GM23338 (cell line): Measurements from ENCODE around the gene TSC22D3. TPM values are rescaled to one million over a fixed set of nuclear protein-coding genes. Genes with fewer than 3 reads are reported as not detected.

ENCODE experiments used
- ATAC-seq: fragments of 200-7000 bp; cut with Tn5 transposase; 3 replicates; pipeline ENCODE4 v1.9.1; 2020
- DNase-seq: peaks from one replicate; pipeline ENCODE4 v3.0.0-alpha.2; 2015; ENCODE audit warnings: low spot score
- H2AFZ ChIP-seq: fragments of 200-600 bp; sonication (generic); 2 replicates; pipeline ENCODE4 v1.8.0; 2016; ENCODE audit warnings: antibody characterized with exemption, mild to moderate bottlenecking, moderate library complexity
- H3F3A ChIP-seq: fragments of 200-600 bp; sonication (generic); replicated peaks from 2 replicates; pipeline ENCODE4 v1.8.0; 2017; ENCODE audit warnings: antibody characterized with exemption, mixed run types, low read depth
- H3K27ac ChIP-seq: fragments of 200-600 bp; sonication (generic); 2 replicates; pipeline ENCODE4 v1.6.1; 2016; ENCODE audit warnings: low read depth
- H3K27me3 ChIP-seq: fragments of 200-600 bp; sonication (generic); 2 replicates; pipeline ENCODE4 v1.8.0; 2016; ENCODE audit warnings: mild to moderate bottlenecking, mixed run types, moderate library complexity; ENCODE audit not compliant: insufficient read depth
- H3K36me3 ChIP-seq: fragments of 200-600 bp; sonication (generic); 2 replicates; pipeline ENCODE4 v1.8.0; 2016; ENCODE audit warnings: mild to moderate bottlenecking; ENCODE audit not compliant: insufficient read depth
- H3K4me1 ChIP-seq: fragments of 200-600 bp; sonication (generic); 2 replicates; pipeline ENCODE4 v1.8.0; 2016; ENCODE audit warnings: mild to moderate bottlenecking, moderate library complexity; ENCODE audit not compliant: insufficient read depth
- H3K4me2 ChIP-seq: fragments of 200-600 bp; sonication (generic); 2 replicates; pipeline ENCODE4 v1.7.1; 2017; ENCODE audit warnings: mixed run types
- H3K4me3 ChIP-seq: fragments of 200-600 bp; sonication (generic); 2 replicates; pipeline ENCODE4 v1.6.1; 2016; ENCODE audit warnings: mixed run types
- H3K79me2 ChIP-seq: fragments of 200-600 bp; sonication (generic); replicated peaks from 2 replicates; pipeline ENCODE4 v1.8.0; 2017; ENCODE audit warnings: mild to moderate bottlenecking; ENCODE audit not compliant: insufficient read depth
- H3K9me2 ChIP-seq: fragments of 200-600 bp; sonication (generic); 2 replicates; pipeline ENCODE4 v1.8.0; 2017; ENCODE audit not compliant: insufficient read depth
- H4K20me1 ChIP-seq: fragments of 200-600 bp; sonication (generic); replicated peaks from 2 replicates; pipeline ENCODE4 v1.8.0; 2017; ENCODE audit warnings: mild to moderate bottlenecking; ENCODE audit not compliant: insufficient read depth
- H3K27ac Mint-ChIP-seq: 2 replicates; pipeline ENCODE4 v1.8.0; 2020; ENCODE audit warnings: inconsistent platforms, mild to moderate bottlenecking, moderate library complexity, mixed read lengths
- H3K27me3 Mint-ChIP-seq: 3 replicates; pipeline ENCODE4 v1.8.0; 2022; ENCODE audit warnings: low read depth, mild to moderate bottlenecking, moderate library complexity, mixed read lengths, inconsistent platforms; ENCODE audit not compliant: insufficient read depth, poor library complexity
- H3K36me3 Mint-ChIP-seq: 3 replicates; pipeline ENCODE4 v1.8.0; 2021; ENCODE audit warnings: low read depth, mild to moderate bottlenecking, inconsistent platforms, moderate library complexity, mixed read lengths
- H3K4me1 Mint-ChIP-seq: 3 replicates; pipeline ENCODE4 v1.8.0; 2020; ENCODE audit warnings: mild to moderate bottlenecking, inconsistent platforms, mixed read lengths
- H3K4me3 Mint-ChIP-seq: 3 replicates; pipeline ENCODE4 v1.8.0; 2021; ENCODE audit warnings: moderate library complexity, mild to moderate bottlenecking, inconsistent platforms, mixed read lengths
- H3K9me3 Mint-ChIP-seq: 3 replicates; pipeline ENCODE4 v1.8.0; 2020; ENCODE audit warnings: moderate library complexity, mild to moderate bottlenecking, inconsistent platforms, mixed read lengths
- CREB1 ChIP-seq: fragments of 250-450 bp; sonication (Bioruptor Pico); IDR thresholded peaks from 2 replicates; pipeline ENCODE4 v1.5.0; 2020; ENCODE audit warnings: low read depth, mild to moderate bottlenecking, moderate library complexity
- CTCF ChIP-seq, 2 experiments: fragments of 200-600 bp in 1 of 2; sonication (generic) in 1 of 2; conservative IDR thresholded peaks; 2 replicates each; pipeline versions ENCODE4 v1.5.1 to v1.6.1; 2016 to 2017; ENCODE audit warnings: antibody characterized with exemption in 2 of 2, low read depth in 2 of 2, mild to moderate bottlenecking in 2 of 2, moderate library complexity in 1 of 2
- ETS1 ChIP-seq: IDR thresholded peaks from 2 replicates; pipeline ENCODE4 v1.6.1; 2016; ENCODE audit warnings: antibody characterized with exemption
- EZH2 ChIP-seq: fragments of 200-600 bp; sonication (generic); IDR thresholded peaks from one replicate; pipeline ENCODE4 v1.8.0; 2017; ENCODE audit warnings: antibody characterized with exemption, mild to moderate bottlenecking, low read depth; ENCODE audit not compliant: unreplicated experiment
- EZH2phosphoT487 ChIP-seq: fragments of 200-600 bp; sonication (generic); IDR thresholded peaks from one replicate; pipeline ENCODE4 v1.8.1; 2018; ENCODE audit warnings: antibody characterized with exemption; ENCODE audit not compliant: unreplicated experiment
- JUNB ChIP-seq: IDR thresholded peaks from one replicate; pipeline ENCODE4 v1.6.1; 2016; ENCODE audit warnings: antibody characterized with exemption; ENCODE audit not compliant: unreplicated experiment
- NANOG ChIP-seq: IDR thresholded peaks from 2 replicates; pipeline ENCODE4 v1.6.1; 2016; ENCODE audit warnings: antibody characterized with exemption, borderline replicate concordance
- POLR2AphosphoS5 ChIP-seq: IDR thresholded peaks from 2 replicates; pipeline ENCODE4 v1.6.1; 2016; ENCODE audit warnings: antibody characterized with exemption, low read depth
- STAT1 ChIP-seq: IDR thresholded peaks from one replicate; pipeline ENCODE4 v1.6.1; 2016; ENCODE audit warnings: antibody characterized with exemption; ENCODE audit not compliant: unreplicated experiment
- ZNF114 ChIP-seq: fragments of 250-450 bp; sonication (Bioruptor Pico); IDR thresholded peaks from 2 replicates; pipeline ENCODE4 v1.5.0; 2020; ENCODE audit warnings: mild to moderate bottlenecking, moderate library complexity
- ZNF331 ChIP-seq: fragments of 250-450 bp; sonication (Bioruptor Pico); IDR thresholded peaks from 2 replicates; pipeline ENCODE4 v1.5.0; 2020; ENCODE audit warnings: low read depth, mild to moderate bottlenecking, moderate library complexity
- polyA plus RNA-seq: library from polyadenylated mRNA; unstranded; fragments of >200 nt; fragmentation: Nextera tagmentation; extraction: Ambion mirVana; gene quantifications from 2 replicates; pipeline ENCODE4 v1.2.1, GENCODE V29; 2016
- total RNA-seq: library from RNA; depleted of rRNA; stranded (reverse); fragments of >200 nt; shearing (Covaris generic); gene quantifications from 2 replicates; pipeline ENCODE4 v1.2.3, GENCODE V29; 2014
- TF ChIP-seq, protein P1 (sequence below): IDR thresholded peaks from one replicate; pipeline ENCODE4 v1.6.1; 2018; ENCODE audit warnings: antibody characterized with exemption; ENCODE audit not compliant: unreplicated experiment

The TSC22D3 gene
- total and polyA plus RNA-seq, 2 experiments from 2014 or later = 12.6 to 20.0 TPM

DNA sequence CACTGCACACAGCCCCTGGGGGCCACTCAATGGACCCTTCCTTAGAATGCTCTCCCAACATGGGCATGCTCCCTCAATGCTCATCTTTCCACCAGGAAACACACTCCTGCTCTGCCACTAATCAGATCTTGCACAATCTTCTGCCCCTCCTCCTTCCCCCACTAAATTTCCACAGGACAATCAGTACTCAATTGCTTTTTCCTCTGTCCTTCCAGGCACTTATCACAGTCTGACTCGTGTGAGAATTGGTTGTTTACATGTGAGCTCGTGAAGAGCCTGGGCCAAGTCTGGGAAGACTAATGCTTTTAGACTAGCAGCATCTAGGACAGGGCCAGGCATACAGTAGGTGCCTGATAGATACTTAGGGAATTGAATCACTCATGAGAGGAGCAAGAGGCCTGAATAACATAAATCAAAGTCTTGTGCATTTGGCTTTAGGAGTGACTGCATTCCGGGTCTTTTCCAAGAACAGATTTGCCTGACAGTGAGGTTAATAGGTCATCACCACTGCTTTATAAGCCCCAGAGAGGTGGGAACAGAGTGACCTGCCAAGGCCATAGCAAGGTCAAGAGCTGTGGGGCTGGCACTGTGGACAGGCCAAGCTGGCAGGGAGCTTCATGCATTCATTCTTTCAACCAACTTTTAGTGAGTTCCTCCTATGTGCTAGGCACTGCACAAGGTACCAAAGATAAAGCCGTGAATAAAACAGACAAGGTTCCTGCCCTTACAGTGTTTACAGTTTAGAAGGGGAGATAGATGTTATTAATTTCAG, 92.3 kb downstream of the TSC22D3 start:
- Mint-ChIP-seq H3K27me3 (peaks cover 2% of the 10 kb centered on the region), H3K36me3 (no peaks in the 10 kb centered on the region), H3K4me1 (no peaks in the 10 kb centered on the region), H3K4me3 (no peak overlapping the region), H3K9me3 (no peaks in the 10 kb centered on the region), H3K27ac (no peak overlapping the region)
- no peaks in the 10 kb centered on the region for H3K9me2 ChIP-seq
- H3K27me3 ChIP-seq = no peaks in the 10 kb centered on the region
- DNase-seq (no peak), ATAC-seq (no peak)
- no peak for TF ChIP-seq STAT1
- no peak for TF ChIP-seq CREB1 (CRISPR knock-in tag)
- TF ChIP-seq ZNF331 = no peak
- TF ChIP-seq CTCF (conservative IDR thresholded peaks at IDR 0.05; ENCODE audit: low read depth in 2 of 2) = no peak
- no peak for TF ChIP-seq JUNB
- no peak for TF ChIP-seq ZNF114 (CRISPR knock-in tag)
- TF ChIP-seq, protein P1, sequence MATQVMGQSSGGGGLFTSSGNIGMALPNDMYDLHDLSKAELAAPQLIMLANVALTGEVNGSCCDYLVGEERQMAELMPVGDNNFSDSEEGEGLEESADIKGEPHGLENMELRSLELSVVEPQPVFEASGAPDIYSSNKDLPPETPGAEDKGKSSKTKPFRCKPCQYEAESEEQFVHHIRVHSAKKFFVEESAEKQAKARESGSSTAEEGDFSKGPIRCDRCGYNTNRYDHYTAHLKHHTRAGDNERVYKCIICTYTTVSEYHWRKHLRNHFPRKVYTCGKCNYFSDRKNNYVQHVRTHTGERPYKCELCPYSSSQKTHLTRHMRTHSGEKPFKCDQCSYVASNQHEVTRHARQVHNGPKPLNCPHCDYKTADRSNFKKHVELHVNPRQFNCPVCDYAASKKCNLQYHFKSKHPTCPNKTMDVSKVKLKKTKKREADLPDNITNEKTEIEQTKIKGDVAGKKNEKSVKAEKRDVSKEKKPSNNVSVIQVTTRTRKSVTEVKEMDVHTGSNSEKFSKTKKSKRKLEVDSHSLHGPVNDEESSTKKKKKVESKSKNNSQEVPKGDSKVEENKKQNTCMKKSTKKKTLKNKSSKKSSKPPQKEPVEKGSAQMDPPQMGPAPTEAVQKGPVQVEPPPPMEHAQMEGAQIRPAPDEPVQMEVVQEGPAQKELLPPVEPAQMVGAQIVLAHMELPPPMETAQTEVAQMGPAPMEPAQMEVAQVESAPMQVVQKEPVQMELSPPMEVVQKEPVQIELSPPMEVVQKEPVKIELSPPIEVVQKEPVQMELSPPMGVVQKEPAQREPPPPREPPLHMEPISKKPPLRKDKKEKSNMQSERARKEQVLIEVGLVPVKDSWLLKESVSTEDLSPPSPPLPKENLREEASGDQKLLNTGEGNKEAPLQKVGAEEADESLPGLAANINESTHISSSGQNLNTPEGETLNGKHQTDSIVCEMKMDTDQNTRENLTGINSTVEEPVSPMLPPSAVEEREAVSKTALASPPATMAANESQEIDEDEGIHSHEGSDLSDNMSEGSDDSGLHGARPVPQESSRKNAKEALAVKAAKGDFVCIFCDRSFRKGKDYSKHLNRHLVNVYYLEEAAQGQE = no peak
- no peak for TF ChIP-seq POLR2AphosphoS5
- TF ChIP-seq NANOG = no peak
- TF ChIP-seq EZH2 = no peak
- no peak for TF ChIP-seq EZH2phosphoT487
- TF ChIP-seq ETS1 = no peak
- H3K27ac ChIP-seq = no peak overlapping the region
- H3F3A ChIP-seq = no peaks in the 10 kb centered on the region
- no peaks in the 10 kb centered on the region for H3K4me1 ChIP-seq
- no peak overlapping the region for H3K4me3 ChIP-seq
- no peak overlapping the region for H3K4me2 ChIP-seq
- no peaks in the 10 kb centered on the region for H3K36me3 ChIP-seq
- no peak overlapping the region for H2AFZ ChIP-seq
- H4K20me1 ChIP-seq = no peaks in the 10 kb centered on the region
- no peaks in the 10 kb centered on the region for H3K79me2 ChIP-seq
